B cell (primary cell): ENCODE results near the gene SUB1. TPM values are rescaled to one million over a fixed set of nuclear protein-coding genes. Genes with fewer than 3 reads are reported as not detected.

Experiments
- ATAC-seq: fragments of 200-7000 bp; cut with Tn5 transposase; one replicate; pipeline ENCODE4 v1.10.0; 2021; ENCODE audit warnings: low read depth, mild to moderate bottlenecking, moderate number of reproducible peaks, moderate library complexity
- CTCF ChIA-PET: fragments of 350-600 bp; sonication (Branson Sonifier 250); formaldehyde crosslinking; loops from one replicate; lab custom pipeline; 2021; ENCODE audit warnings: antibody characterized with exemption, inconsistent platforms; lab: Charles Lee
- POLR2A ChIA-PET: fragments of 350-600 bp; sonication (Branson Sonifier 250); formaldehyde crosslinking; loops from one replicate; lab custom pipeline; 2021; ENCODE audit warnings: antibody characterized with exemption; lab: Charles Lee
- DNase-seq: peaks from one replicate; pipeline ENCODE4 v3.0.0; 2013
- H2AFZ ChIP-seq: 2 replicates; pipeline ENCODE4 v1.6.1; 2012; ENCODE audit warnings: mild to moderate bottlenecking, low read depth, low read length; ENCODE audit not compliant: insufficient read depth, poor library complexity, severe bottlenecking
- H3K27ac ChIP-seq, 2 donors: 1 replicate in 1 of 2; 2 replicates in 1 of 2; pipeline ENCODE4 v1.5.1; 2012 to 2013; ENCODE audit warnings: low read length in 2 of 2, mild to moderate bottlenecking in 2 of 2, moderate library complexity in 1 of 2
- H3K27me3 ChIP-seq, 4 experiments: fragments of 200-600 bp in 1 of 4; sonication (generic) in 1 of 4; replicated peaks in 1 of 4; 1 replicate in 2 of 4; 2 replicates in 2 of 4; pipeline versions ENCODE4 v1.6.1 to v1.7.0; 2013 to 2016; ENCODE audit warnings: low read length in 3 of 4, mild to moderate bottlenecking in 2 of 4, mixed read lengths in 1 of 4, moderate library complexity in 1 of 4; ENCODE audit not compliant: insufficient read depth in 4 of 4, control insufficient read depth in 3 of 4; ENCODE audit errors: control extremely low read depth in 1 of 4
- H3K36me3 ChIP-seq, 2 experiments: replicated peaks in 1 of 2; 1 replicate in 1 of 2; 2 replicates in 1 of 2; pipeline versions ENCODE4 v1.6.1 to v1.7.1; 2013; ENCODE audit warnings: low read length in 1 of 2; ENCODE audit not compliant: insufficient read depth in 2 of 2, control insufficient read depth in 1 of 2; ENCODE audit errors: control extremely low read depth in 1 of 2, extremely low read depth in 1 of 2
- H3K4me1 ChIP-seq, 2 donors: fragments of 200-600 bp in 1 of 2; sonication (generic) in 1 of 2; 1 replicate in 1 of 2; 2 replicates in 1 of 2; pipeline versions ENCODE4 v1.5.1 to v1.6.1; 2013 to 2017; ENCODE audit warnings: low read length in 2 of 2; ENCODE audit not compliant: control insufficient read depth in 2 of 2, insufficient read depth in 2 of 2
- H3K4me2 ChIP-seq: replicated peaks from 2 replicates; pipeline ENCODE3; 2012; ENCODE audit warnings: mild to moderate bottlenecking, low read depth, low read length; ENCODE audit not compliant: poor library complexity, severe bottlenecking
- H3K4me3 ChIP-seq, 5 experiments: fragments of 200-600 bp in 1 of 5; sonication (generic) in 1 of 5; 1 replicate in 3 of 5; 2 replicates in 2 of 5; pipeline versions ENCODE4 v1.5.1 to v1.7.0; 2011 to 2016; ENCODE audit warnings: low read length in 4 of 5, mild to moderate bottlenecking in 4 of 5, low read depth in 2 of 5, control low read depth in 1 of 5, moderate library complexity in 1 of 5; ENCODE audit not compliant: insufficient read depth in 1 of 5; ENCODE audit errors: control extremely low read depth in 1 of 5, extremely low read depth in 1 of 5
- H3K79me2 ChIP-seq: fragments of 200-600 bp; sonication (generic); one replicate; pipeline ENCODE4 v1.6.0; 2016; ENCODE audit warnings: low read length; ENCODE audit not compliant: control insufficient read depth, insufficient read depth
- H3K9ac ChIP-seq: fragments of 200-600 bp; sonication (generic); 2 replicates; pipeline ENCODE4 v1.6.1; 2017; ENCODE audit warnings: mild to moderate bottlenecking, low read length, moderate library complexity
- H3K9me3 ChIP-seq, 3 donors: one replicate each; pipeline versions ENCODE4 v1.6.1 to v1.7.1; 2013; ENCODE audit warnings: low read length in 2 of 3; ENCODE audit not compliant: control insufficient read depth in 2 of 3, insufficient read depth in 1 of 3; ENCODE audit errors: control extremely low read depth in 1 of 3
- H4K20me1 ChIP-seq: 2 replicates; pipeline ENCODE4 v1.6.0; 2012; ENCODE audit warnings: mild to moderate bottlenecking, low read length; ENCODE audit not compliant: insufficient read depth, control insufficient read depth, poor library complexity, severe bottlenecking
- H3K27ac Mint-ChIP-seq: one replicate; pipeline ENCODE4 v1.8.0; 2021; ENCODE audit warnings: mixed read lengths
- H3K27me3 Mint-ChIP-seq: one replicate; pipeline ENCODE4 v1.8.0; 2021; ENCODE audit warnings: mixed read lengths
- H3K4me1 Mint-ChIP-seq: one replicate; pipeline ENCODE4 v1.8.0; 2021; ENCODE audit warnings: mixed read lengths
- H3K4me3 Mint-ChIP-seq: one replicate; pipeline ENCODE4 v1.8.0; 2021; ENCODE audit warnings: mixed read lengths
- H3K9me3 Mint-ChIP-seq: one replicate; pipeline ENCODE4 v1.8.0; 2022; ENCODE audit warnings: mixed read lengths; ENCODE audit not compliant: insufficient read depth
- CTCF ChIP-seq: fragments of 200-600 bp; IDR thresholded peaks from one replicate; pipeline ENCODE4 v1.8.0; 2022; ENCODE audit warnings: antibody characterized with exemption, mild to moderate bottlenecking
- EZH2 ChIP-seq: IDR thresholded peaks from 2 replicates; pipeline ENCODE4 v1.6.1; 2012; ENCODE audit warnings: borderline replicate concordance, low read depth, mild to moderate bottlenecking, moderate library complexity, low read length; ENCODE audit not compliant: insufficient read depth, poor library complexity, severe bottlenecking
- WGBS: methylation state at CpG from one replicate; pipeline ENCODE4 v1.1.5; 2013; ENCODE audit warnings: missing lambda C conversion rate; ENCODE audit not compliant: insufficient coverage; 5-methylcytosine and 5-hydroxymethylcytosine counted together
- intact Hi-C: fragments of 100-400 bp; cut with micrococcal nuclease; formaldehyde crosslinking; loops from one replicate; pipeline ENCODE4 v1.10.0; 2022
- polyA plus RNA-seq: library from polyadenylated mRNA; depleted of rRNA; stranded (reverse); fragments of >200 nt; gene quantifications from 2 replicates; pipeline ENCODE4 v1.2.3, GENCODE V29; 2012
- total RNA-seq, 2 donors: library from RNA; stranded (reverse); fragments of 120-200 nt in 1 of 2; gene quantifications; 1 replicate in 1 of 2; 2 replicates in 1 of 2; pipeline versions ENCODE4 v1.2.3 to v1.2.4, GENCODE V29; 2013 to 2022

The SUB1 gene
- total and polyA plus RNA-seq, 2 donors (not counting 1 experiment from before 2014, with no cell fraction given), result 55.4 to 117 TPM

- ChIA-PET POLR2A (no interaction called here), CTCF (interaction anchor here (4.0 kb wide), 1 partner anchor 129 kb away, joined by 17 read pairs; no protein-coding TSS in a partner anchor)
- H3K27ac ChIP-seq, result no peak overlapping the region
- Mint-ChIP-seq H3K4me3 (no peak overlapping the region), H3K4me1 (no peaks in the 10 kb centered on the region), H3K9me3 (no peaks in the 10 kb centered on the region), H3K27me3 (peaks cover 6% of the 10 kb centered on the region), H3K27ac (no peak overlapping the region)
- ATAC-seq (no peak), DNase-seq (no peak)
- H3K4me1 ChIP-seq, result no peaks in the 10 kb centered on the region
- H4K20me1 ChIP-seq, result no peaks in the 10 kb centered on the region
- intact Hi-C loops, result no loop called here
- no peak overlapping the region for H2AFZ ChIP-seq
- no peak overlapping the region for H3K9ac ChIP-seq
- H3K79me2 ChIP-seq, result no peaks in the 10 kb centered on the region
- no peaks in the 10 kb centered on the region for H3K9me3 ChIP-seq
- no peak for TF ChIP-seq CTCF
- no peak for TF ChIP-seq EZH2
- H3K4me3 ChIP-seq, result no peak overlapping the region
- 84% methylated on average over 2 of the region's 2 CpGs for WGBS
- no peak overlapping the region for H3K4me2 ChIP-seq
- H3K27me3 ChIP-seq, result no peaks in the 10 kb centered on the region
- H3K36me3 ChIP-seq, result peaks cover 0 to 2% of the 10 kb centered on the region in 2 experiments
These were observed 33.6 kb downstream of the SUB1 start for GRCh38 chr5:32618962-32619361.

- ChIA-PET POLR2A (no interaction called here), CTCF (interaction anchor here (1.2 kb wide), 1 partner anchor 9 kb away, joined by 5 read pairs; no protein-coding TSS in a partner anchor)
- TF ChIP-seq EZH2, result no peak
- TF ChIP-seq CTCF, result no peak
- no peaks in the 10 kb centered on the region for H3K4me1 ChIP-seq
- no peak overlapping the region for H3K4me2 ChIP-seq
- intact Hi-C loops, result no loop called here
- no peaks in the 10 kb centered on the region for H3K79me2 ChIP-seq
- no peak overlapping the region for H3K27ac Mint-ChIP-seq
- H3K27ac ChIP-seq, result no peak overlapping the region
- H3K9me3 Mint-ChIP-seq, result no peaks in the 10 kb centered on the region
- H3K27me3 Mint-ChIP-seq, result peaks cover 11% of the 10 kb centered on the region
- DNase-seq (no peak), ATAC-seq (no peak)
- H2AFZ ChIP-seq, result no peak overlapping the region
- no peaks in the 10 kb centered on the region for H3K9me3 ChIP-seq
- H3K4me3 Mint-ChIP-seq, result no peak overlapping the region
- H3K27me3 ChIP-seq, result no peaks in the 10 kb centered on the region
- H3K9ac ChIP-seq, result no peak overlapping the region
- no peaks in the 10 kb centered on the region for H4K20me1 ChIP-seq
- H3K4me1 Mint-ChIP-seq, result no peaks in the 10 kb centered on the region
- H3K36me3 ChIP-seq, result peaks cover 0 to 2% of the 10 kb centered on the region in 2 experiments
- H3K4me3 ChIP-seq, result no peak overlapping the region
- 74% methylated on average over 7 of the region's 8 CpGs for WGBS
These were observed 35.9 kb downstream of the SUB1 start for GRCh38 chr5:32621256-32621655.
